GM12801 (cell line): ENCODE results near the gene FAT1.

Source experiments
- TF ChIP-seq, protein P1 (sequence below): IDR thresholded peaks from one replicate; pipeline ENCODE4 v1.5.1; 2011; ENCODE audit warnings: control low read depth; ENCODE audit not compliant: insufficient read length; ENCODE audit errors: extremely low read depth

The FAT1 gene

GRCh38 chr4:186765673-186766546 is 42.3 kb upstream of the FAT1 start:
- TF ChIP-seq, protein P1, sequence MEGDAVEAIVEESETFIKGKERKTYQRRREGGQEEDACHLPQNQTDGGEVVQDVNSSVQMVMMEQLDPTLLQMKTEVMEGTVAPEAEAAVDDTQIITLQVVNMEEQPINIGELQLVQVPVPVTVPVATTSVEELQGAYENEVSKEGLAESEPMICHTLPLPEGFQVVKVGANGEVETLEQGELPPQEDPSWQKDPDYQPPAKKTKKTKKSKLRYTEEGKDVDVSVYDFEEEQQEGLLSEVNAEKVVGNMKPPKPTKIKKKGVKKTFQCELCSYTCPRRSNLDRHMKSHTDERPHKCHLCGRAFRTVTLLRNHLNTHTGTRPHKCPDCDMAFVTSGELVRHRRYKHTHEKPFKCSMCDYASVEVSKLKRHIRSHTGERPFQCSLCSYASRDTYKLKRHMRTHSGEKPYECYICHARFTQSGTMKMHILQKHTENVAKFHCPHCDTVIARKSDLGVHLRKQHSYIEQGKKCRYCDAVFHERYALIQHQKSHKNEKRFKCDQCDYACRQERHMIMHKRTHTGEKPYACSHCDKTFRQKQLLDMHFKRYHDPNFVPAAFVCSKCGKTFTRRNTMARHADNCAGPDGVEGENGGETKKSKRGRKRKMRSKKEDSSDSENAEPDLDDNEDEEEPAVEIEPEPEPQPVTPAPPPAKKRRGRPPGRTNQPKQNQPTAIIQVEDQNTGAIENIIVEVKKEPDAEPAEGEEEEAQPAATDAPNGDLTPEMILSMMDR = no peak

DNA sequence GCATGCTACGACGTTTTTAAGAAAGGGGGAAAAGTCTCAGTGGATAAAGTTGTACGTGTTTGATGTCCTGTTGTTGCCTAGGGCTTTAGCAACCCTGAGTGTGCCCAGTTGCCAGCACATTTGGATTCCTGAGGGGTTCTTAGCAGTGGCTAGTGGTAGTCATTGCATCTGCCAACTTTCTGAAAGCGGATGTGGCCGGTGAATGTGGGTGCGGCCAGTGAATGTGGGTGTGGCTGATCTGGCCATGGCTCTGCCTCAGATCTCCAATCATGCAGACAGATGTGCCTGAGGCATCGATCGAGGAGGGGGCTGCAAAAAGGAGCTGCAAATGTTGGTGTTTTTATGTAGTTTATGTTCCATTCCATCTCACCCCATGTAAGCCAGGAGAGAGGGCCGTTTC is 41.5 kb upstream of the FAT1 start:
- TF ChIP-seq, protein P1 = no peak

DNA sequence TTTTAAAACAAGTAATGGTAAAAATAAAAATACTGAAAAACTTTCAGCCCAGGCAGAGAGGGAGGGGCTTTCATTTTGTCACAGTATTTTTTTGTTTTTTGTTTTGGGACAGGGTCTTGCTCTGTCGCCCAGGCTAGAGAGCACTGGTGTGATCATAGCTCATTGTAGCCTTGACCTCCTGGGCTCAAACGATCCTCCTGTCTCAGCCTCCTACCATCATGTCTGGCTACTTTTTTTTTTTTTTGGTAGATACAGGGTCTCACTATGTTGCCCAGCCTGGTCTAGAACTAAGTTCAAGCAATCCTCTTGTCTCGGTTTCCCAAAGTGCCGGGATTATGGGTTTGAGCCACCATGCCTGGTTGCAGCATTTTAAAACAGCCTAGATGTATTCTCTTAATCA is 40.8 kb upstream of the FAT1 start:
- TF ChIP-seq, protein P1 = no peak

DNA sequence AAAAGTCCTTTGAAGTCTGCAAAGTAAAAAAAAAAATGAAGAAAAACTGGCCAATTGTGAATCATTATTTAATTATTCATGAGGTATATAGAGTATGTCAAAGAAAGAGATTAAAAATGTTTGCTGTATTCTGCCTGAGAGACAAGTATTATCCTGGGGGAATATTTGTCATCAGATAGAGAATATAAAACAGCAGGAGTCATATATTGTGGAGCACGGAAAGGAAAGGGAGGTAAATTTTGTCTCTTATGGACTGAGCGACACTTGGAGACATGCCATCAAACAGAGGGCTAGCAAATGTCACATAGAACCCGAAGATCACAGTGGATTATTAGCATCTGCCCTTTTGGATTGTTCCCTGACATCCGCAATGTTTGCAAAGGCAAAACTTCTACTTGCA is 39.2 kb upstream of the FAT1 start:
- TF ChIP-seq, protein P1 = no peak

DNA sequence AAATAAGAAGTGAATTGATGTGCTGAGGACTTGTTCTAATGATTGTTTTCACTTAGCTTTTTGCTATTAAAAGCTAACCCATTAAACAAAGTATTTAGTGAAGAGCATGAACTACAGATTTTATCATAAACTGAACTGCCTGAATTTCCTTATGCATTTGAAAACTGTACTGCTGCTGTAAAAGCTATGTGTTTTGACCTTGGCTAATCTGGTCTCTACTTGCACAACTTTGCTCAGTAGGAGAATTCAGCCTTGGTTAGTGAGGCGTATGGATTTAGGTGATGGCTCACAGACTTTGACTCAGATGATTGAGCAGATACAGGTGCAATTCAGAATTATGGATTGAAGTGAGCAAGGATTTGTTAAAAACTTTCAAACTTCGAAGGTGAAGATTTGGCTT is 38.7 kb upstream of the FAT1 start:
- TF ChIP-seq, protein P1 = no peak

GRCh38 chr4:186761393-186761792 is 37.7 kb upstream of the FAT1 start:
- TF ChIP-seq, protein P1 = no peak

GRCh38 chr4:186760576-186760975 is 36.9 kb upstream of the FAT1 start:
- TF ChIP-seq, protein P1 = no peak
